Ramos (cell line): ENCODE measurements around the gene ABR.
"Not testable (repeated sequence)": the region's sequence is repeated elsewhere in the genome, so short reads cannot be mapped to it uniquely, and the experiment has no call there.

Experiments
- in situ Hi-C: fragments of 300-500 bp; cut with MboI; formaldehyde crosslinking; loops from one replicate; pipeline ENCODE4 v1.14.3; 2022; ENCODE audit warnings: low sequenced_read_pairs; ENCODE audit not compliant: unreplicated experiment

The ABR gene

DNA sequence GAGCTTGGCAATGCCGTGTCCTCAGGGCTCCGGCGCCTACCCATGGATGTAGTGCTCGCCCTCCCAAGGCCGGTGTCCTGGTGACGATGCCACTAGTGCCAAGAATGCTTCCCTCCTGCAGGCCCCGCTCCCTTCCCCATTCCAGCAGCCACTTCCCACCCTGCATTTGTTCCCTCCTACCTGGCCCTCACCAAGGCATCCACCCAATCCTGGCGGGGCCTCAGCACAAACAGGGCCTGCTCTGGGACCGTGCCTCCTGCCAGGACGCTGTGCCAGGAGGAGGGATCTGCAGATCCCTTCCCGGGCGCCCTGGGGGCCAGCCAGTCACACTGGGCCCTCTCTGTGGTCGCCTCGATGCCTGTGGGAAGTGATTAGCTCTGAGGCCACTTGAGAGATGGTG lies 25.1 kb downstream of the ABR start:
- in situ Hi-C loops = no loop called here

DNA sequence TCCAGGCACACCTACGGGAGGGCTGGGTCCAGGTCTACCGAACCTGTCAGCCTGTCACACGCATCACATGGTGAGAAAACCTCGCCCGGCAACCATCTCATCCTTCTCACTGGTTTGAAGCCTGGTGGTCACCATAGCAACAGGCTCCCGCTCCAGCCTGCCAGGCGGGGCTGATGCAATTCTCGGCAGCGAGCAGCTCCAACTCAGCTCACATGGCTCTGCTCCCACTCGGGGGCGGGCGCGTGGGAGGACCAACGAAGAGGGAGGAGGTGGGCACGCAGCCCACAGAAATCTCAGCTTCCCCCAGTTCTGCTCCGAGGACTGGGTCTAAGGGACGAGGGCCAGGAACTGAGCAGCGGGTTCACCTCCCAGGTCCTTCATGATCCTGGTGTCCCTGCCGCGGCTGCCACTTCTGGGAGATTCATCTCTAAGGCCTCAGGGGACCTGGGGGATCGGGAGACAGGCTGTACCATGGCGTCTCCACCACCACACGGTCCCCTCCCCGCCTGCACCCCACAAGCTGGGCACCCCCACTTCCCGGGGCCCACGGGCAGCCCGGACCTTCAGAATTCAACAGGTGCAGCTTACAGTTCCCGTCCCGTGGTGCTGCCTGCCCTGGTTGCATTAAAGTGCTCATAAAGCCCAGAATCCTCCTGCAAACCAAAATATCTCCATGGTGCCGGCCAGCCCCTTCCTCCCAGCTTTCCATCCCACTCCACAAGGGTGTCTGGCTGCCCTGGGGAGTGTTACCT lies 25.8 kb downstream of the ABR start:
- in situ Hi-C loops = no loop called here

DNA sequence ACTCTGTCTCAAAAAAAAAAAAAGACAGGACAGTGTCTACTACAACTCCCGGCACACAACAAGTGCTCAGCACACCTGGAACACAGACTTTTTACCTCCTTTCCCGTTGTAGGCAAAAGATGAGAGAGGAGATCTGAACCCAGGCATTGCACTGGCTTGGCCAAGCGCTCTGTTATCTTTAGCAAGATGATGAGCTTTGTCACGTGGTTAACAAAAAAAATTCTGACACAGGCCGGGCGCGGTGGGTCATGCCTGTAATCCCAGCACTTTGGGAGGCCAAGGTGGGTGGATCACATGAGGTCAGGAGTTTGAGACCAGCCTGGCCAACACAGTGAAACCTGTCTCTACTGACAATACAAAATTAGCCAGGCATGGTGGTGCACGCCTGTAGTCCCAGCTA lies 27.2 kb downstream of the ABR start:
- in situ Hi-C loops = not testable (repeated sequence)

DNA sequence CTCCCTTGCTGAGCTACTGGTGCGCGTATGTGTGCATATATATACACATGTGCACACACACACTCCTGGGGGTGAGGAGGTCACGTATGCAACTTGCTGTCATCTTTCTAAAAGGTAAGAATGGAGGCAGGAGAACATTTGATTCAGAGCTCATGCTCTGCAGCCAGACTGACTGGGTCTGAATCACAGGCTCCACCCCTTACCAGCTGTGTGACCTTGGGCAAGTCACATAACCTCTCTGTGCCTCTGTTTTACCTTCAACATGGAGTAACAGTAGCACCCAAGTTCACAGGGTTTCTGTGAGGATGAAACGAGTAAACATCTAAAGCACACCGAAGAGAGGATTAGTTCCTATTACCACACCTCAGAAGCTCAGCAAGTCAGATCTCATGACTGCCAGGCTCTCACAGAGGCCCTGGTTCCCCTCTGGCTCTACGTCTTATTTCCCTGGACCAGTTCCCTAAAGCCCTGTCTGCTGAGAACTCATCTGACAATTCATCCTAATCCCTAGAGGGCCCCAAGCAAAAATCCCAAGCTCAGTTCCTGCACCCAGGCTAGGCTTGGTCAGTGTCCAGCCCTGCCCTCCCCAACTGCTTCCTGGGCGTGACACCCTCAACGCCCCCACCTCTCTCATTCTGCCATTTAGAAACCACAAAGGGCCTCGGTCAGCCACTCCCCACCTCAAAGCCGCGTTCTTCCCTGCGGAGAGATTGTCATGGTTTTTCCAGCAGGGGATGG lies 28.7 kb downstream of the ABR start:
- in situ Hi-C loops = no loop called here

- in situ Hi-C loops = no loop called here
Observed at GRCh38 chr17:1149869-1150268, 29.9 kb downstream of the ABR start.

DNA sequence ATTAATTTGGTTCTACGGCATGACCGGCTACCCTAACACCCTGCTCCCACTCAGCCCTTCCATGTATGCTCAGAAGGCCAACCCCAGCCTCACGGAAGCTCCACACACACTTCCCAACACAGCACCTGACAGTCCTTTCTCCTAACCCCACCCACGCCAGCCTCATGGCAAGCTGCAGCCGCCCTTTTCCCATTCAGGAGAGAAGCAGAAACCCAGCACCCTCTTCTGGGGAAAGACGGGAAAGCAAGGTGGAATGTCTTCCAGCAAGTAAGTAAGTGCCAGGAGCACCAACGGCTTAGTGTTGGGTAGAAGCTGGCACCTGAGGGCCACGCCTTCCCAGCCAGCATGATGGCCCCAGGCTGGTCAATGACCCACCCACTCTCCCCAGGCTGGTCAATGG lies 32.1 kb downstream of the ABR start:
- in situ Hi-C loops = no loop called here

GRCh38 chr17:1146561-1147265 lies 33.1 kb downstream of the ABR start:
- in situ Hi-C loops = no loop called here

DNA sequence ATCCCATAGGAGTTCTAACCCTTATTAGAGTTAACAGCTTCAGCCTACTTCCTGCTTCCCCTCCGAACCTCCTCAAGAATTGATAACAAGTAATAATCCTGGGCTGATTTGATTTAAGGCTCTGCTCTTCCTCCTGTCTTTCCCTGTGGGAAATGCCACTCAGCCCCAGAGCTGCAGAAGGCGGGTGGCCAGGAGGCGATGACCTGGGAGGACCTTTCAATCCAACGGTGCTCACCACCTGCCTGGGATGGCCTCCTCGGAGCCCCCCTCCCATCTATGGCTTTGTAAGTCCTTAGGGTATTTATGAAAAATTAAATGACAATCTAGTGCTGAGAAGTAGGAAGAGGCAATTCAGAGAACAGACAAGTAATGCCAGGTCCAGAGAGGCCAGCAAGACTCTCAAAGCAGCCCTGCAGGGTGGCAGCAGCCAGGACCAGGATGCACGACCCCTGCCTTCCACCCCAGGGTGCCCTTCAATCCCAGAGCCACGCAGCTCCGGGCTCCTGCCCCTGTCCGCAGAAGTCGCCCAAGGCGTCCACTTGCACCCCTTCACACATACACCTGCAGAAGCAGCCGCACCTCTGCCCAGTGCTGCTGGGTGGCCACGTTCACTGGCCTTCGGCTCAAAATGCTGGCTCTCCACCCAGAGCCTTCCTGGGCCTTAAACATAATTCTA lies 34.3 kb downstream of the ABR start:
- in situ Hi-C loops = no loop called here

- in situ Hi-C loops = no loop called here
Observed at GRCh38 chr17:1144162-1144561, 35.6 kb downstream of the ABR start.

DNA sequence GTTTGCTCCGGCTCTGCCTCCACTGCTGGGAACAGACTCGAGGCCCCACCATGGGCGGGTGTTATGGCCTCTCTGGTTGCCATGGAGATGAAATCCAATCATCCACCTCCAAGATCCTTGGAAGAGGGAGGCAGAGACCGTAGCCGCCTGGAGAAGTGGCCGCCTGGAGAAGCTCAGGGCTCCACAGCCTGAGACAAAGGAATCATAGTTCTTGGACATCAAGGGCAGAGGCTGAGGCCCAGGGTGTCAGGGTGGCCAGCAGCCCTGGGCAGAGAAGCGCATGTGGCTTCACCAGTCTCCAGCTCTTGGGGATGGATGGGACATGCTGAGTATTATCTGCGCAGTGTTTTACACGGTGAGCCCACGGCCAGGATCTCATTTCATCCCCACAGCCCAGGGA lies 36.2 kb downstream of the ABR start:
- in situ Hi-C loops = no loop called here

DNA sequence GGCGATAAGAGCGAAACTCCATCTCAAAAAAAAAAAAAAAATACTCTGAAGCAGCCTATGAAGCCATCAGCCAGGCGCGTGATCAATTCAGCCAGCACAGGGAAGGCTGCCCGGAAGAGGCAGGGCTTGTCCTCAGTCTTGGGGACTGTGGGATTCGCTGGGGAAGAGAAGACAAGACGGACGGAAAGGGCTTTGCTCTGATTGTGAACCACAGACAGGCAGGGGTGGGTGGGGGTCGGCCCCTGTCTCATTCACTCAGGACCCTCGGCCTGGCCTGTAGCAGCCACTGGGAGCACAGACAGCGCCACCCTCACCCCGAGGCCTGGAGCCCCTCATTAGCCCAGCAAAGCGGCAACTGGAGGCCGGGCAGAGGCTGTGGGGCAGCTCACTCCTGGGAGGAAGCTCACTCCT lies 37.2 kb downstream of the ABR start:
- in situ Hi-C loops = no loop called here

DNA sequence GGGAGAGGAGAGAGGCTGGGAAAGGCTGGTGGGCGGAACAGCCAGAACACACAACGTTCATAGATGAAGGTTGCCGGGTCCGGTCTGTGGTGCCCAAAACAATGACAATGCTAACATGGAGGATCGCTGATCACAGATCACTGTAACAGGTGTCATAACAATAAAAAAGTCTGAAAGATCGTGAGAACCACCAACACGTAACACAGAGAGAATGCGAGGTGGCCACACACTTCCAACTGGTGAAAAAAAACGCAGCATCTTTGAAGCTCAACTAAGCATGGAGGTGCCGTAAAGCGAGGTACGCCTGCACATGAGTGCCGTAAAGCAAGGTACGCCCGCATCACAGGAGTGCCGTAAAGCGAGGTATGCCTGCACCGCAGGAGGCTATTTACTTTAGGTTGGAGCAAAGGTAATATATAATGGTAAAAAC lies 42.3 kb downstream of the ABR start:
- in situ Hi-C loops = no loop called here

GRCh38 chr17:1136748-1137147 lies 43.0 kb downstream of the ABR start:
- in situ Hi-C loops = no loop called here

DNA sequence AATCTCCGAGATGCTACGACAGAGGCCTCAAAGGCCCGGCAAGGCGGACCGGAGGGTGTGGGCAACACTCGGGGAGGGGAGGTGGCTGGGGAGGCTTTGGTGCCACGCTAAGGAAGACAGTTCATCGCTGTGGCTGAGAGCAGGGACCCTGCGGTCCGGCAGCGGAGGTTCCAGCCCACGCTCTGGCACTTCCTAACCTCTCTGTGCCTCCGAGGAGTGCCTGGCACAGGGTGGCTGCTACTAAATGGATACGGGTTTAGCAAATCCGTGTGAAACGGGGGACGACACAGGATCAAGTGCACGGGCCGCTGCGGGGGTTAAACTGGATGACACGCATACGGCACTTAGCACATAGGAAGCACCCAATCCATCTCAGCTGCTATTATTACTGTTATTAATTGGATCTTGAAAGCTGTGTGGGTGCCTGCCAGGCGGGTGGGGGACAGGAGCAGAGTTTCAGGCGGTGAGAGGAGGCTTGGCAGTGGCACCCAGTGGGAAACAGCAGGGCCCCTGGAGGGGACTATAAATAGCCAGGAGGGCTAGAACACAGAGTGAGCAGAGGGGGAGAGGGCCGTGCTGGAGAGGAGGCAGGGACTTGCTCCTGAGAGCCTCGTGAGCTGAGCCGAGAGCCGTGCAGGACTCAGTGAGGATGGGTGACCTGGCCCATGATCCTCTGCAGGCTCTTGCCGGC lies 45.0 kb downstream of the ABR start:
- in situ Hi-C loops = no loop called here

DNA sequence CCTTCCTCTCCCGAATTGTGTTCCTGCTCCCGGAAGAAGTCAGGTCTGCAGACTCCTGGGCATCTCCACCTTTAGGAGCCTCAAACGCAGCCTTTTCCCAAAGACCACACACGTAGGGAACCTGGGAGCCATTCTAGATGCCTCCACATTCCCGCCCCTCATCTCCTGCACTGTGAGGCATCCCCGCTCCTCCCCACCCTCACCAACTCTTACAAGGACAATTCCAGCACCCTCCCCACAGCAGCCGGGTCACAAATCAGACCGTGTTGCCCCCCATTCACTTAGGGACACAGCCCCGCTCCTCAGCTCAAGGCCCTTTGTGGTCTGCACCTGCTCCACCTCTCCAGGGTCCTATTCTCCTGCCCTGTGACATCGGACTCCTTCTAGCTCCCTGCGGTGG lies 49.6 kb downstream of the ABR start:
- in situ Hi-C loops = no loop called here

DNA sequence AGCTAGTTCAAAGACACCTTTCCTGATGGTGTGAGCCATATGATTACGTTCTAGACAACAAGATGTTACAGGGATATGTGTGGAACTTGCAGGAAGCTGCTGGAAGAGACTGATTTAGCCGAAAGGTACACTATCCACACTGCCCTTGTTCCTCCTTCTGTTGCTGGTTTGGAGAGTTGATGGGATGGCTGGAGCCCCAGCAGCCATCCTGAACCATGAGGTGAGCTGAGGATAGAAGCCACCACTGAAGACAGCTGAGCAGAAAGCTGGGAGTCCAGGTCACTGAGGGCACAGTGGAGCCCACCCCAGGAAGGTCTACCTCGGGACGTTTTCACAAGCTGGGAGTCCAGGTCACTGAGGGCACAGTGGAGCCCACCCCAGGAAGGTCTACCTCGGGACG lies 51.3 kb downstream of the ABR start:
- in situ Hi-C loops = not testable (repeated sequence)

DNA sequence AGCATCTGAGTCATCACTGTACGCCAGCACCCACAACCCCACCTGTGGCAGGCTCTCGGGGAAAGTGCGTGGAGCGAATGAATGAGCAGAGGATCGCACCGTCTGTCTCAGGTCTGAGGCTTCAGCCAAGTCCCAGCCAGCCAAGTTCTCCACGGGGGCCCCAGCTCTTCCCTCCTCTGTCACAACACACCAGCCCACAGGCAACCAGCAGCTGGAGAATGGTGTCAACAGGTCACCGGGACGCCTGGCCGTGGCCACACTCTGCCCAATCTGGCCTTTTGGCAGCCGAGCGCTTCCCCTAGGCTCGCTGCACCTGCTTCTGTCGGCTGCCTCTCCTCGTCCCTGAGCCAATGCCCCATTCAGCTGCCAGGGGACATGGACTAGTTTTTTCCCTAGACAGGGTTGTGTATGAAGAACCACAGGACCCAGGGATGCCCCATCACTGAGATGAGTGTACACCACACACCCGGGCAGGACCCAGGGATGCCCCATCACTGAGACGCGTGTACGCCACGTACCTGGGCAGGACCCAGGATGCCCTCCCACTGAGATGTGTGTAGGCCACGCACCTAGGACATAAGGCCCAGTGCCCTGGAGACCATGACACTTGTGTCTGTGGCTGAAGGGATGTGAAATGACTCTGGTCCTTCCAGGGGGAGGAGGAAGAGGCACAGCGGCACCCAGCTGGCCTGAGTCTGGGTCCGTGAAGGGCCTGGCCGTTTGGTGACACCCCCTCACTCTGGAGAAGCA lies 52.8 kb downstream of the ABR start:
- in situ Hi-C loops = no loop called here

DNA sequence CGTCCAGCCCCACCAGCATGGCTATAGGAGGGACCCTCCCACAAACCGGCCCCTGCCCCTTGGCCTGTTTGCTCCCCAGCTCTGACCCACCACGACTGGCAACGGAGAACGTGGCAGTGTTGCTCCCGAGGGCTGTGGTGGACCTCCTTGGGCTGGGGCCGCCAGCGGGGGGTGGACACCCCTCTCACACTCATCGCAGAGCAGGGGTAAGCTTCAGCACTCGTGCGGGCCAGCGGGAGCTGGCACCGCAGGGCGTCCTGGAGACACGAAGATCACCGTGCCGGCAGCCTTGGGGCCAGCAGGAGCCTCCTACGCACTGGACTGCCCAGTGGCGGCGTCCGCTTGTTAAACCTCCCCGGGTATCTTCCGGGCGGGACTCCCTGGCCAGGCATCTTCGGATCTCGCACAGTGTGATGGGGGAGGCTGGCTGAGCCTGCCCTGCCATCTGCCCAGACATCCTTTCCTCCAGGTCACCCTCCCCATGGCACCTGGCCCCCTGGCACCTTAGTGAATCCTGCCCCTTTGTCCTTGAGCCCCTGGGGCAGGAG lies 53.5 kb downstream of the ABR start:
- in situ Hi-C loops = no loop called here

DNA sequence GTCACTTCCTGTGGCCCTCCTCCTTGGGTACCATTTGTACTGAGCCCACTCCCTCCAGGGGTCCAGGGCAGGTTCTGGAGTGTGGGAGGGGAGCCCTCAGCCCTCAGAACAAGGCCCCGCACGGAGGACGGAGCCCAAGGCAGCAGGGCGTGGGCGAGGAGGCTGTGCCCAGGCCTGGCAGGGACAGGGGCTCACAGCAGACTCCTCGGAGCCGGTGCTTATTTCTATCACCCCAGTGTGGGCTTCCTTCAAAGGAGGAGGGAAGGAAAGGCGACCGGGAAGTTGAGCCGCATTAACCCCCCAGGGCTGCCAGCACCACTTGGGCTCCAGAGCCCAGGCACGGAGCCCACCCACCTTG lies 54.0 kb downstream of the ABR start:
- in situ Hi-C loops = no loop called here
